ENCODE measurements around the gene SECISBP2. TPM values are rescaled to one million over a fixed set of nuclear protein-coding genes. Genes with fewer than 3 reads are reported as not detected.
A peak's percentile ranks its signal among the peaks of the same experiment; 100 is the strongest.

The SECISBP2 gene
- total and polyA plus RNA-seq, 5 experiments from 2014 or later: 19.6 to 112 (median 27.9) TPM

- Mint-ChIP-seq H3K27ac (peak overlapping the region; percentile 49 to 92 (median 88)), H3K27me3 (no peaks in the 10 kb centered on the region), H3K4me1 (peaks cover 52 to 86% (median 78%) of the 10 kb centered on the region in 4 donors), H3K36me3 (peaks cover 5 to 89% (median 20%) of the 10 kb centered on the region in 3 donors), H3K4me3 (peak overlapping the region in 5 of 10 donors; percentile 18 to 62 (median 35)), H3K9me3 (peaks cover 0 to 8% (median 4%) of the 10 kb centered on the region in 9 donors)
- POLR2A ChIA-PET: interaction anchor here (0.8 to 1.3 kb wide), 2 partner anchors 18 to 88 kb away, joined by 3 read pairs; partner anchors contain the start of gene SECISBP2
- ATAC-seq (no peak), DNase-seq (peak in 1 of 10 donors; percentile 38)
Measured at GRCh38 chr9:89405826-89406225, 87.5 kb downstream of the SECISBP2 start.

- Mint-ChIP-seq H3K27ac (peak overlapping the region in 9 of 10 donors; percentile 28 to 92 (median 88)), H3K4me1 (peaks cover 58 to 89% (median 86%) of the 10 kb centered on the region in 4 donors), H3K9me3 (peaks cover 0 to 8% (median 4%) of the 10 kb centered on the region in 9 donors), H3K36me3 (peaks cover 5 to 89% (median 21%) of the 10 kb centered on the region in 3 donors), H3K27me3 (no peaks in the 10 kb centered on the region), H3K4me3 (peak overlapping the region in 6 of 10 donors; percentile 24 to 68 (median 40))
- POLR2A ChIA-PET: interaction anchor here (0.8 to 1.3 kb wide), 3 partner anchors 11 to 132 kb away, joined by 3 to 4 read pairs (median 3); no protein-coding TSS in a partner anchor
- ATAC-seq: no peak
- DNase-seq: no peak
Measured at GRCh38 chr9:89407070-89407469, 88.8 kb downstream of the SECISBP2 start.

GRCh38 chr9:89408628-89409101, 90.4 kb downstream of the SECISBP2 start:
- Mint-ChIP-seq H3K9me3 (peaks cover 0 to 8% (median 4%) of the 10 kb centered on the region in 9 donors), H3K36me3 (peaks cover 5 to 88% (median 21%) of the 10 kb centered on the region in 3 donors), H3K4me1 (peaks cover 64 to 98% (median 96%) of the 10 kb centered on the region in 4 donors), H3K27ac (peak overlapping the region; percentile 79 to 92 (median 87)), H3K27me3 (no peaks in the 10 kb centered on the region), H3K4me3 (peak overlapping the region; percentile 34 to 85 (median 74))
- ATAC-seq: peak; percentile 92 to 97
- POLR2A ChIA-PET: interaction anchor here (0.6 to 3.1 kb wide), 12 partner anchors 10 to 140 kb away, joined by 3 to 14 read pairs (median 4); no protein-coding TSS in a partner anchor
- DNase-seq: peak; percentile 40 to 80 (median 64)

Small RNA genes within 50 kb of the gene (microRNA-seq; reads per million reads assigned to microRNA genes)
- not detected for gene MIR3153 (ENCODE audit: borderline microRNAs expressed)

Other genes with a start within 250 kb of the SECISBP2 start
- gene SHC3, start 139.7 kb upstream of the SECISBP2 start, total RNA-seq: under 1 TPM; 0.11 to 0.42 TPM
- not detected for gene SHC3, start 139.7 kb upstream of the SECISBP2 start, polyA plus RNA-seq
- gene CKS2, start 7.3 kb upstream of the SECISBP2 start, total RNA-seq: 1 to 10 TPM; 4.8 to 5.3 TPM
- 10 to 100 TPM in 1 of 3 donors, 1 to 10 TPM in 2; 7.0 to 13.6 (median 7.8) TPM for gene CKS2, start 7.3 kb upstream of the SECISBP2 start, polyA plus RNA-seq
- 100 to 1,000 TPM; 565 to 573 TPM for gene SEMA4D, start 179.6 kb downstream of the SECISBP2 start, total RNA-seq
- 100 to 1,000 TPM; 154 to 359 (median 176) TPM for gene SEMA4D, start 179.6 kb downstream of the SECISBP2 start, polyA plus RNA-seq

Data from naive thymus-derived CD8-positive, alpha-beta T cell (primary cell).